IPS DF 6.9 (cell line): ENCODE measurements around the gene HOXB3.

Source experiments
- DNase-seq: peaks from one replicate; pipeline ENCODE4 v3.0.0-alpha.2; 2013; ENCODE audit warnings: low read depth, low spot score
- H3K27ac ChIP-seq: one replicate; pipeline ENCODE4 v1.5.1; 2013; ENCODE audit warnings: low read length, control low read depth
- H3K27me3 ChIP-seq: 2 replicates; pipeline ENCODE4 v1.6.1; 2013; ENCODE audit warnings: mild to moderate bottlenecking, low read length; ENCODE audit not compliant: control insufficient read depth, insufficient read depth
- H3K36me3 ChIP-seq: 2 replicates; pipeline ENCODE4 v1.6.1; 2013; ENCODE audit warnings: low read length; ENCODE audit not compliant: control insufficient read depth, insufficient read depth
- H3K4me1 ChIP-seq: 2 replicates; pipeline ENCODE4 v1.6.1; 2013; ENCODE audit warnings: low read length; ENCODE audit not compliant: control insufficient read depth, insufficient read depth
- H3K4me3 ChIP-seq: 2 replicates; pipeline ENCODE4 v1.5.1; 2013; ENCODE audit warnings: mild to moderate bottlenecking, low read length
- H3K9me3 ChIP-seq: 2 replicates; pipeline ENCODE4 v1.6.1; 2013; ENCODE audit warnings: low read length, inconsistent platforms; ENCODE audit not compliant: control insufficient read depth, insufficient read depth
- WGBS: extraction: QIAGEN DNeasy Blood & Tissue Kit; methylation state at CpG from one replicate; pipeline ENCODE4 v1.1.7; 2013; ENCODE audit warnings: mixed read lengths, missing lambda C conversion rate; ENCODE audit not compliant: insufficient read length, insufficient coverage; 5-methylcytosine and 5-hydroxymethylcytosine counted together

HOXB3 gene

DNA sequence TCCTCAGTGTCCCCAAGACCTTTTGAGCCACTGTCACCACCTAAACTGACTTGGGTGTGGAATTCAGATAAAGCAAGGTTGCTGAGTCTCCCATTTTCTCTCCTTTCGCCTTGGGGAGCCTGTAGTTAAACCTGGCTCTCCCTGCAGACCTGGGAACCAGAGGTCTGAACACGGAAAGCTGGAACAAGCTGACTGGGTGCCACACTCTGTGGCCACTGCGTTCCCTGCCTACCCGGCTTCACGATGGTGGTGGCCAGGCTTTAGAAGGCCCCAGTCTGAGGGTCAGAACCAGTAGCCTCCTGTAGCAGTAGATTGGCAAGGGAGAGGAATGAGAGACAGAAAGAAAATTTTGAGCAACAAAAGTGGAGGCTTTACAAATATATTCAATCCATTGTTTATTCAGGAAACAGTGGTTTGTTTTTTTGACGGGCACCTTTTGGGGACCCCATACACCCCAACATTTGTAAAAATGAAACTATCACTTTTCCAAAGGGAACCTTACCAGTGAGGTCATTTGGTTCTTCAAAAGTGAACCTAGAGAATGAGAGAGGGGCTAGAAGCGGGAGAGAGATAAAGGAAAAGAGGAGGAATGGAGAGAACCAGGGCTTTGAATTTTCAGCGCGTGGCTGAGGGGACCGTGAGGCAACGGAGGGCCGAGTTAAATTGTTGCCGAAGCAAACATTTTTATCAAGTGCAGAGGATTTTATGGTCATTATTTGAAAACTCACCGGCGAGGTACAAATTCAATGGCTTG lies 26.9 kb upstream of the HOXB3 start:
- H3K4me1 ChIP-seq = peaks cover 4% of the 10 kb centered on the region
- no peak overlapping the region for H3K27ac ChIP-seq
- peaks cover 95% of the 10 kb centered on the region for H3K27me3 ChIP-seq
- no peaks in the 10 kb centered on the region for H3K9me3 ChIP-seq
- no peak overlapping the region for H3K4me3 ChIP-seq
- WGBS = no CpG with 5 or more reads among the region's 15 CpGs
- no peaks in the 10 kb centered on the region for H3K36me3 ChIP-seq
- DNase-seq = no peak

- Histone ChIP-seq H3K4me1 (peaks cover 4% of the 10 kb centered on the region), H3K36me3 (no peaks in the 10 kb centered on the region), H3K27ac (no peak overlapping the region), H3K4me3 (no peak overlapping the region), H3K9me3 (no peaks in the 10 kb centered on the region), H3K27me3 (peaks cover 95% of the 10 kb centered on the region)
- no CpG with 5 or more reads among the region's 17 CpGs for WGBS
- DNase-seq = no peak
Measured at GRCh38 chr17:48615963-48616716, 26.1 kb upstream of the HOXB3 start.

- Histone ChIP-seq H3K27ac (no peak within 1 kb of the TSS), H3K4me3 (no peak within 1 kb of the TSS), H3K4me1 (peaks cover 5% of the 10 kb centered on the region), H3K27me3 (peaks cover 95% of the 10 kb centered on the region), H3K9me3 (no peaks in the 10 kb centered on the region), H3K36me3 (no peaks in the 10 kb centered on the region)
- DNase-seq = no peak
- WGBS = no CpG with 5 or more reads among the region's 41 CpGs
Measured at GRCh38 chr17:48615047-48615962, 25.3 kb upstream of the HOXB3 start, which contains the start of gene HOXB8. TSS of gene HOXB8 (minus strand) at chr17:48615292. CDS start at chr17:48614704, 588 bp downstream.

DNA sequence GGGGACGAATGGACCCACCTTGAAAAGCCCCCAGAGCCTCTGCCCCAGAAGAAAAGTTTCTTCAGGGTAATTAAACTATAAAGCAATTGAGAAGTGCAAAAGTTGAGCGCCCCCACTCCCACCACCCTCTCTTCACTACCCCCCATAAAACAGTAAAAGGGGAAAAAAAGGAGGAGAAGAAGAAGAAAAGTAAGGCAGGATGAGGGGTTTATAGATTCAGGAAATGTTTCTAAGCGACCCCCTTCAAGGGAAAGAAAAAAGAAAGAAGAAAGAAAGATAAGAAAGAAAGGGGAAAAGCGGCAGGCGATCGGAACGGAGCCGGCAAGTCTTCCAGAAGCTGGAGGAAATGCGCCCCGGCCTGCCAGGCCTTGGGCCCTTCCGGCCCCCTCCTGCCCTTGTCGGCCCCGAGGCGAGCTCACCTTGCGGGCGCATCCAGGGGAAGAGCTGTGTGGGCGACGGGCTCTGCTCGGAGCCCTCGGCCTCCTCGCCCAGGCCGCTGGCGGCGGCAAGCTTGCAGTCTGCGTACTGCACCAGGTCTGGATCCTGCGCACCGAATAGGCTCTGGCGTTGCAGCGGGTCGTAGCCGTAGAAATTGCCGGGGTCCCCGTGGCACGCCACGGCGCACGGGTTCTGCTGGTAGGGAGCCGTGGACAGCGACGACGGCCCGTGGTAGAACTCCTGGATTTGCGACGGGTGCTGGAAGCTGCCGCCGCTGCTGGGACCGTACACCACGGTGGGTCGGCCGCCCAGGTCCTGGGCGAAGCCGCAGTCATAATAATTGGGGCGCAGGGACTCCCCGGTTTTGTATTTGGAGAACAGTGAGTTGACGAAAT lies 24.0 kb upstream of the HOXB3 start:
- no peak overlapping the region for H3K27ac ChIP-seq
- peaks cover 95% of the 10 kb centered on the region for H3K27me3 ChIP-seq
- H3K4me3 ChIP-seq = no peak overlapping the region
- H3K36me3 ChIP-seq = no peaks in the 10 kb centered on the region
- WGBS = no CpG with 5 or more reads among the region's 55 CpGs
- H3K9me3 ChIP-seq = no peaks in the 10 kb centered on the region
- H3K4me1 ChIP-seq = peaks cover 7% of the 10 kb centered on the region
- no peak for DNase-seq

GRCh38 chr17:48612854-48613691 lies 23.0 kb upstream of the HOXB3 start:
- no peak for DNase-seq
- no peaks in the 10 kb centered on the region for H3K36me3 ChIP-seq
- no peak overlapping the region for H3K27ac ChIP-seq
- H3K4me3 ChIP-seq = no peak overlapping the region
- peaks cover 7% of the 10 kb centered on the region for H3K4me1 ChIP-seq
- no peaks in the 10 kb centered on the region for H3K9me3 ChIP-seq
- no CpG with 5 or more reads among the region's 67 CpGs for WGBS
- H3K27me3 ChIP-seq = peaks cover 95% of the 10 kb centered on the region

- Histone ChIP-seq H3K27me3 (peaks cover 94% of the 10 kb centered on the region), H3K4me3 (no peak overlapping the region), H3K4me1 (peaks cover 7% of the 10 kb centered on the region), H3K9me3 (no peaks in the 10 kb centered on the region), H3K27ac (no peak overlapping the region), H3K36me3 (no peaks in the 10 kb centered on the region)
- WGBS = no CpG with 5 or more reads among the region's 15 CpGs
- no peak for DNase-seq
Measured at GRCh38 chr17:48612456-48612853, 22.4 kb upstream of the HOXB3 start.

- no CpG with 5 or more reads among the region's 36 CpGs for WGBS
- Histone ChIP-seq H3K36me3 (no peaks in the 10 kb centered on the region), H3K9me3 (no peaks in the 10 kb centered on the region), H3K4me1 (peaks cover 7% of the 10 kb centered on the region), H3K4me3 (no peak overlapping the region), H3K27me3 (peaks cover 94% of the 10 kb centered on the region), H3K27ac (no peak overlapping the region)
- DNase-seq = no peak
Measured at GRCh38 chr17:48611681-48612455, 21.8 kb upstream of the HOXB3 start.

DNA sequence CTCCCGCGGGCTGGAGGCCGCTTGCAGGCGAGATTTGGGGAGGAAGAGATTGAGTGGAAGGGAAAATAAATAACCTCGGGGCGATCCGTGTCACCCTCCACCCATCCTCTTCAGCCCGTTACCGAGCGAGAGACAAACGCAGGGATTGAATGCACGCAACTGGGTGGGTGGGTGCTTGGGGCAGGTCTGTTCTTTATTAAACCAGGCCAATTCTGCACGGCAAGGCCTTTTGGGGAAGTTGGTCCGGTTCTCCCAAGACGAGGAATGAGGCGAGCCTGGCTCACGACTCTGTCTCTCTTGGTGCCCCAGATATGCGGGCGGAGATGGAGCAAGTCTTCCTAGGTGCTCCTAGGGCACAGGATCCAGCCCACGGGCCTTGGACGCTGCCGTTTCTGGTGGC lies 21.2 kb upstream of the HOXB3 start:
- WGBS = no CpG with 5 or more reads among the region's 22 CpGs

More for the DNA sequence above, 21.2 kb upstream of the HOXB3 start:
- peaks cover 7% of the 10 kb centered on the region for H3K4me1 ChIP-seq
- no peak for DNase-seq
- H3K9me3 ChIP-seq = no peaks in the 10 kb centered on the region
- no peaks in the 10 kb centered on the region for H3K36me3 ChIP-seq
- H3K4me3 ChIP-seq = no peak overlapping the region
- no peak overlapping the region for H3K27ac ChIP-seq
- H3K27me3 ChIP-seq = peaks cover 94% of the 10 kb centered on the region
